GM12878 (cell line): ENCODE measurements around the gene COL18A1. TPM values are rescaled to one million over a fixed set of nuclear protein-coding genes. Genes with fewer than 3 reads are reported as not detected.

Experiments used
- ATAC-seq: fragments of 200-7000 bp; cut with Tn5 transposase; 3 replicates; pipeline ENCODE4 v1.9.1; 2020; ENCODE audit warnings: mild to moderate bottlenecking, moderate library complexity
- Bru-seq: library from RNA; stranded (reverse); fragments of 400-500 nt; gene quantifications from one replicate; lab custom pipeline; 2021; lab: Mats Ljungman, UMichigan
- BruChase-seq, 2 experiments: library from RNA; stranded (reverse); fragments of 400-500 nt; gene quantifications; one replicate each; lab custom pipeline; 2021; lab: Mats Ljungman, UMichigan
- BruUV-seq: library from RNA; stranded (reverse); fragments of 400-500 nt; replicated peaks from 2 replicates; lab custom pipeline; 2021; lab: Mats Ljungman, UMichigan
- CTCF ChIA-PET: fragments of 300-600 bp; sonication (Branson Sonifier 250); formaldehyde crosslinking; extraction: SDS; loops from one replicate; lab custom pipeline; 2021; ENCODE audit warnings: inconsistent platforms; lab: Yijun Ruan, JAX
- POLR2A ChIA-PET: fragments of 350-600 bp; formaldehyde crosslinking; extraction: SDS; loops from one replicate; lab custom pipeline; 2021; ENCODE audit warnings: inconsistent platforms; lab: Charles Lee
- RAD21 ChIA-PET: fragments of 300-600 bp; sonication (Branson Sonifier 250); formaldehyde crosslinking; loops from one replicate; lab custom pipeline; 2023; ENCODE audit warnings: antibody characterized with exemption; ENCODE audit not compliant: unreplicated experiment; lab: Charles Lee
- SMC1A ChIA-PET: fragments of 300-600 bp; sonication (Branson Sonifier 250); formaldehyde crosslinking; loops from one replicate; lab custom pipeline; 2023; ENCODE audit not compliant: unreplicated experiment, uncharacterized antibody; lab: Charles Lee
- DNase-seq: peaks from one replicate; pipeline ENCODE4 v3.0.0-alpha.2; 2011; ENCODE audit warnings: low read depth, low spot score
- FAIRE-seq: peaks from 3 replicates; lab custom pipeline; 2011; peaks lifted over from hg19 to GRCh38; lab: Jason Lieb, UNC
- H2AFZ ChIP-seq: 2 replicates; pipeline ENCODE4 v1.6.0; 2011; ENCODE audit warnings: low read depth, low read length, control low read depth; ENCODE audit not compliant: control insufficient read depth
- H3K27ac ChIP-seq: 2 replicates; pipeline ENCODE4 v1.5.1; 2011; ENCODE audit warnings: control low read depth; ENCODE audit not compliant: control insufficient read depth, insufficient read depth
- H3K27me3 ChIP-seq, 2 experiments: replicated peaks in 1 of 2; 2 replicates each; pipeline versions ENCODE4 v1.6.0 to v1.6.1; 2011; ENCODE audit warnings: low read length in 1 of 2; ENCODE audit not compliant: control insufficient read depth in 2 of 2, insufficient read depth in 2 of 2
- H3K36me3 ChIP-seq, 2 experiments: 2 replicates each; pipeline ENCODE4 v1.5.1; 2011; ENCODE audit warnings: low read length in 1 of 2; ENCODE audit not compliant: control insufficient read depth in 2 of 2, insufficient read depth in 2 of 2
- H3K4me1 ChIP-seq: 2 replicates; pipeline ENCODE4 v1.6.1; 2011; ENCODE audit warnings: mild to moderate bottlenecking, low read length, moderate library complexity, mixed read lengths; ENCODE audit not compliant: control insufficient read depth, insufficient read depth
- H3K4me2 ChIP-seq: 2 replicates; pipeline ENCODE4 v1.6.0; 2011; ENCODE audit warnings: control low read depth; ENCODE audit not compliant: control insufficient read depth, insufficient read depth
- H3K4me3 ChIP-seq: fragments of 200-600 bp; sonication (generic); 2 replicates; pipeline ENCODE4 v1.5.1; 2016
- H3K79me2 ChIP-seq: 2 replicates; pipeline ENCODE4 v1.6.0; 2011; ENCODE audit warnings: low read length; ENCODE audit not compliant: control insufficient read depth, insufficient read depth
- H3K9ac ChIP-seq: 2 replicates; pipeline ENCODE4 v1.8.0; 2011; ENCODE audit warnings: low read length, control low read depth, mixed read lengths; ENCODE audit not compliant: control insufficient read depth, insufficient read depth
- H3K9me3 ChIP-seq: replicated peaks from 3 replicates; pipeline ENCODE4 v1.5.1; 2011; ENCODE audit warnings: mild to moderate bottlenecking, low read length; ENCODE audit not compliant: control insufficient read depth, insufficient read depth
- H4K20me1 ChIP-seq: 2 replicates; pipeline ENCODE4 v1.6.0; 2011; ENCODE audit not compliant: control insufficient read depth, insufficient read depth
- CREB1 ChIP-seq: IDR thresholded peaks from 2 replicates; pipeline ENCODE4 v1.6.1; 2012; ENCODE audit warnings: low read depth, mild to moderate bottlenecking, inconsistent platforms
- IRF3 ChIP-seq: fragments of 450-650 bp; IDR thresholded peaks from 2 replicates; pipeline ENCODE4 v1.6.1; 2014; ENCODE audit warnings: mild to moderate bottlenecking
- ZBTB4 ChIP-seq: fragments of 450-650 bp; formaldehyde crosslinking; IDR thresholded peaks from 2 replicates; pipeline ENCODE4 v1.4.0; 2022; ENCODE audit warnings: mild to moderate bottlenecking, moderate library complexity
- ZNF687 ChIP-seq: fragments of 450-650 bp; IDR thresholded peaks from 2 replicates; pipeline ENCODE4 v1.6.1; 2017; ENCODE audit warnings: mild to moderate bottlenecking, moderate library complexity
- WGBS: methylation state at CpG from one replicate; pipeline ENCODE4 v1.1.6; 2016; ENCODE audit warnings: low lambda C conversion rate; ENCODE audit not compliant: insufficient replicate concordance, insufficient coverage; ENCODE audit errors: missing lambda C conversion rate; 5-methylcytosine and 5-hydroxymethylcytosine counted together
- in situ Hi-C: fragments of 300-500 bp; cut with MboI; formaldehyde crosslinking; loops from 9 replicates; pipeline ENCODE4 v1.14.3; 2018; ENCODE audit warnings: mixed read lengths
- intact Hi-C: fragments of 100-400 bp; cut with micrococcal nuclease; formaldehyde crosslinking; loops from one replicate; pipeline ENCODE4 v1.14.2; 2022; ENCODE audit not compliant: unreplicated experiment
- long read RNA-seq, 2 experiments: library from polyadenylated mRNA; unstranded; transcript quantifications; one replicate each; pipeline ENCODE4 v2.0.0, GENCODE V29; 2019 to 2020
- polyA minus RNA-seq, 3 experiments: library from RNA; depleted of rRNA, polyadenylated mRNA; stranded (reverse); fragments of >200 nt; gene quantifications; 2 replicates each; pipeline ENCODE4 v1.2.3, GENCODE V29; 2011
- polyA plus RNA-seq, 11 experiments: library from polyadenylated mRNA; depleted of rRNA in 4 of 11; unstranded in 6 of 11; stranded (reverse) in 5 of 11; fragments of >200 nt; fragmentation: Nextera tagmentation in 4 of 11; fragmentation: Illumina TruSeq in 1 of 11; extraction: Ambion mirVana in 4 of 11; extraction: Trizol in 1 of 11; gene quantifications; 1 replicate in 1 of 11; 2 replicates in 10 of 11; pipeline versions ENCODE4 v1.2.1 to v1.2.3, GENCODE V29; 2011 to 2016; ENCODE audit warnings: inconsistent platforms in 2 of 11, missing spikeins in 2 of 11, low read depth in 1 of 11
- total RNA-seq, 4 experiments: library from RNA; depleted of rRNA in 3 of 4; stranded (reverse); fragments of >200 nt in 3 of 4; fragmentation: Illumina TruSeq in 1 of 4; extraction: Trizol in 1 of 4; gene quantifications; 2 replicates each; pipeline versions ENCODE4 v1.2.1 to v1.2.3, GENCODE V29; 2013 to 2021
- TF ChIP-seq, protein P1 (sequence below): IDR thresholded peaks from 2 replicates; pipeline ENCODE4 v1.6.1; 2011; ENCODE audit warnings: borderline replicate concordance, low read depth, mild to moderate bottlenecking, moderate library complexity, mixed read lengths, low read length; ENCODE audit not compliant: insufficient read depth; ENCODE audit errors: extremely low read length

COL18A1 gene
- 0.65 and 0.71 TPM in 2 replicates for total RNA-seq (2013; cell fraction: nucleolus; rRNA removed)
- total RNA-seq (2014; rRNA removed) (under 0.01 TPM in 1 of 2 replicates, not detected in the other), total RNA-seq (2014; rRNA removed; fragmentation: Illumina TruSeq; extraction: Trizol) (0.09 TPM in 1 of 2 replicates, not detected in the other), total RNA-seq (2021) (0.49 and 0.90 TPM in 2 replicates), polyA plus RNA-seq (2011; rRNA removed) (0.01 and 0.07 TPM in 2 replicates), polyA plus RNA-seq (2014; fragmentation: Illumina TruSeq; extraction: Trizol) (not detected in 2 replicates), polyA plus RNA-seq (2014; fragmentation: Nextera tagmentation; extraction: Ambion mirVana) (not detected), polyA plus RNA-seq (2014; rRNA removed) (0.09 and 0.15 TPM in 2 replicates), polyA plus RNA-seq (2016; fragmentation: Nextera tagmentation; extraction: Ambion mirVana) (under 1 TPM; 0.23 to 0.39 TPM), polyA minus RNA-seq (2011; rRNA and poly(A)+ RNA removed) (not detected in 2 replicates), Bru-seq, nascent RNA (percentile 39 among the genes with signal in this experiment), BruChase-seq, experiment 1, labeled RNA remaining after a 6-hour chase (percentile 43 among the genes with signal in this experiment), BruChase-seq, experiment 2, labeled RNA remaining after a 2-hour chase (percentile 36 among the genes with signal in this experiment)
- polyA plus RNA-seq (2011; ENCODE audit: low read depth): 0.34 TPM
- 0.15 and 0.16 TPM in 2 replicates for polyA plus RNA-seq (2011; cell fraction: cytosol; rRNA removed)
- polyA plus RNA-seq (2011; cell fraction: nucleus; rRNA removed): 1.3 and 2.4 TPM in 2 replicates
- polyA plus RNA-seq (2012): 1.3 and 2.7 TPM in 2 replicates
- not detected in 2 replicates for polyA minus RNA-seq (2011; cell fraction: cytosol; rRNA and poly(A)+ RNA removed)
- 0.10 and 0.12 TPM in 2 replicates for polyA minus RNA-seq (2011; cell fraction: nucleus; rRNA and poly(A)+ RNA removed)
- long read RNA-seq, experiment 1: 0 reads
- long read RNA-seq, experiment 2: 0 reads

GRCh38 chr21:45404730-45405270 is at the start of gene COL18A1:
Gene COL18A1 (plus strand): TSS chr21:45405165. CDS start chr21:45405231, 66 bp downstream.
- 0% methylated on average over 1 of the region's 69 CpGs for WGBS
- H3K4me2 ChIP-seq: no peak within 1 kb of the TSS; the same call in 1 of the 2 replicates
- no peak within 1 kb of the TSS for H3K27ac ChIP-seq
- peaks cover 5 to 8% of the 10 kb centered on the region in 2 experiments; a peak in 3 of 4 replicates for H3K27me3 ChIP-seq
- no peaks in the 10 kb centered on the region for H3K36me3 ChIP-seq
- no TSS peak for BruUV-seq
- H2AFZ ChIP-seq: no peak within 1 kb of the TSS
- no peaks in the 10 kb centered on the region for H3K79me2 ChIP-seq
- no peak within 1 kb of the TSS for H3K9ac ChIP-seq
- peaks cover 1% of the 10 kb centered on the region; the same call in 1 of the 3 replicates for H3K9me3 ChIP-seq
- ATAC-seq (no peak), DNase-seq (no peak), FAIRE-seq (no peak)
- intact Hi-C loops (no loop called here), in situ Hi-C loops (no loop called here)
- no peaks in the 10 kb centered on the region for H3K4me1 ChIP-seq
- ChIA-PET RAD21 (no interaction called here), POLR2A (no interaction called here), CTCF (no interaction called here), SMC1A (no interaction called here)
- no peak within 1 kb of the TSS for H3K4me3 ChIP-seq
- no peaks in the 10 kb centered on the region for H4K20me1 ChIP-seq
- TF ChIP-seq ZNF687: no peak
- TF ChIP-seq CREB1: no peak
- TF ChIP-seq IRF3: no peak
- TF ChIP-seq ZBTB4: no peak
- TF ChIP-seq, protein P1, sequence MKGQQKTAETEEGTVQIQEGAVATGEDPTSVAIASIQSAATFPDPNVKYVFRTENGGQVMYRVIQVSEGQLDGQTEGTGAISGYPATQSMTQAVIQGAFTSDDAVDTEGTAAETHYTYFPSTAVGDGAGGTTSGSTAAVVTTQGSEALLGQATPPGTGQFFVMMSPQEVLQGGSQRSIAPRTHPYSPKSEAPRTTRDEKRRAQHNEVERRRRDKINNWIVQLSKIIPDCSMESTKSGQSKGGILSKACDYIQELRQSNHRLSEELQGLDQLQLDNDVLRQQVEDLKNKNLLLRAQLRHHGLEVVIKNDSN: no peak
